Lower leg skin (tissue), 4 donors: ENCODE results near the gene CLASP1. TPM values are rescaled to one million over a fixed set of nuclear protein-coding genes. Genes with fewer than 3 reads are reported as not detected.

Experiments used
- DNase-seq, 2 donors: peaks; one replicate each; pipeline ENCODE4 v3.0.0-alpha.2; 2019; ENCODE audit warnings: low spot score in 2 of 2
- H3K4me3 ChIP-seq: fragments of 200-600 bp; sonication (generic); 2 replicates; pipeline ENCODE4 v1.5.1; 2017; ENCODE audit warnings: mild to moderate bottlenecking, low read depth; ENCODE audit not compliant: poor library complexity, severe bottlenecking
- POLR2A ChIP-seq, 2 donors: fragments of 450-650 bp; IDR thresholded peaks; one replicate each; pipeline ENCODE4 v1.6.1; 2016 to 2017; ENCODE audit warnings: antibody characterized with exemption in 2 of 2, mild to moderate bottlenecking in 1 of 2, moderate library complexity in 1 of 2
- WGBS, 2 donors: methylation state at CpG; one replicate each; pipeline ENCODE4 v1.1.5; 2018; 5-methylcytosine and 5-hydroxymethylcytosine counted together
- intact Hi-C: fragments of 100-400 bp; cut with DNase I; formaldehyde crosslinking; loops from one replicate; pipeline ENCODE4 v1.15.0; 2023; ENCODE audit warnings: low total_unique reads
- total RNA-seq, 4 donors: library from RNA; depleted of rRNA; stranded (reverse); fragments of >200 nt; gene quantifications; one replicate each; pipeline ENCODE4 v1.1.0, GENCODE V29; 2016
- TF ChIP-seq, protein P1 (sequence below), 3 donors: fragments of 450-650 bp; IDR thresholded peaks; one replicate each; pipeline ENCODE4 v1.5.1; 2016; ENCODE audit warnings: antibody characterized with exemption in 3 of 3, mild to moderate bottlenecking in 3 of 3, moderate library complexity in 2 of 3

CLASP1 gene
- total RNA-seq, 4 donors from 2014 or later = 56.8 to 88.4 (median 69.0) TPM

DNA sequence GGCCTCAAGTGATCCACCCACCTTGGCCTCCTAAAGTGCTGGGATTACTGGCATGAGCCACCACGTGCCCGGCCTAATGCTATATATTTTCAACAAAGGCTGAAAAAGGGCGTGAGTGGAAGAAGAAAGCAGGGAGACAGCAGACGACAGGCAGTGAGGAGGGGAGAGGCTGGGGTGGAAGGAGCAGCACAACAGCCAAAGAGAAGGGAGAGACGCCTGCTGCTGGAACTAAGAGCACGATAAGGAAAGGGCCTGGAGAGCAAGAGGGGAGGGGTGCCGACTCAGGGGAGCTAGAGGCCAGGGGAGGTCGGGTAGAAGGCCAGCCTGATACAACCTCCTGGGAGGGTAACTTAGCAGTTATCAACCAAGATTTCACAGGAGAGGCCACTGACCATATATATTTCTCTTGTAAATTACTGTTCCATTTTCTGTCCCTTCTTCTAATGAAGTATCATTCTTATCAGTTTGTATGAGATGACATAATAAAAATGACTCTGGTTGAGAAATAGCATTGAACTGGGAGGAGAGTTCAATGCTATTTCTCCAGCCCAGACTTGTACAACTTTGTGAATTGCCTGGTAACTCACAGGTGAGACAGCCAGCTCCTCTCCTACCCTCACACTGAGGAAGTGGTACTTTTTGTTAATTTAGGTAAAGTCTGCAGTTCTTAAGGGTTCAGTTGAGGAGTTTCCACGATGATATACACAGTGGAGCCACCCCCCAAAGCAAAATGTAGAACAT, 124.4 kb downstream of the CLASP1 start:
- TF ChIP-seq, protein P1, sequence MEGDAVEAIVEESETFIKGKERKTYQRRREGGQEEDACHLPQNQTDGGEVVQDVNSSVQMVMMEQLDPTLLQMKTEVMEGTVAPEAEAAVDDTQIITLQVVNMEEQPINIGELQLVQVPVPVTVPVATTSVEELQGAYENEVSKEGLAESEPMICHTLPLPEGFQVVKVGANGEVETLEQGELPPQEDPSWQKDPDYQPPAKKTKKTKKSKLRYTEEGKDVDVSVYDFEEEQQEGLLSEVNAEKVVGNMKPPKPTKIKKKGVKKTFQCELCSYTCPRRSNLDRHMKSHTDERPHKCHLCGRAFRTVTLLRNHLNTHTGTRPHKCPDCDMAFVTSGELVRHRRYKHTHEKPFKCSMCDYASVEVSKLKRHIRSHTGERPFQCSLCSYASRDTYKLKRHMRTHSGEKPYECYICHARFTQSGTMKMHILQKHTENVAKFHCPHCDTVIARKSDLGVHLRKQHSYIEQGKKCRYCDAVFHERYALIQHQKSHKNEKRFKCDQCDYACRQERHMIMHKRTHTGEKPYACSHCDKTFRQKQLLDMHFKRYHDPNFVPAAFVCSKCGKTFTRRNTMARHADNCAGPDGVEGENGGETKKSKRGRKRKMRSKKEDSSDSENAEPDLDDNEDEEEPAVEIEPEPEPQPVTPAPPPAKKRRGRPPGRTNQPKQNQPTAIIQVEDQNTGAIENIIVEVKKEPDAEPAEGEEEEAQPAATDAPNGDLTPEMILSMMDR (IDR thresholded peaks at IDR 0.05) = no peak
- no peak for TF ChIP-seq POLR2A (IDR thresholded peaks at IDR 0.05)
- DNase-seq = no peak
- 54% methylated on average over 9 of the region's 9 CpGs for WGBS, 2 donors
- intact Hi-C loops = no loop called here
- H3K4me3 ChIP-seq = no peak overlapping the region

- H3K4me3 ChIP-seq = no peak overlapping the region
- DNase-seq = no peak
- intact Hi-C loops = no loop called here
- TF ChIP-seq, protein P1 (IDR thresholded peaks at IDR 0.05) = no peak
- TF ChIP-seq POLR2A (IDR thresholded peaks at IDR 0.05) = no peak
- WGBS, 2 donors = 89 to 93% methylated on average over 10 of the region's 10 CpGs
Measured at GRCh38 chr2:121521359-121521758, 127.9 kb downstream of the CLASP1 start.

DNA sequence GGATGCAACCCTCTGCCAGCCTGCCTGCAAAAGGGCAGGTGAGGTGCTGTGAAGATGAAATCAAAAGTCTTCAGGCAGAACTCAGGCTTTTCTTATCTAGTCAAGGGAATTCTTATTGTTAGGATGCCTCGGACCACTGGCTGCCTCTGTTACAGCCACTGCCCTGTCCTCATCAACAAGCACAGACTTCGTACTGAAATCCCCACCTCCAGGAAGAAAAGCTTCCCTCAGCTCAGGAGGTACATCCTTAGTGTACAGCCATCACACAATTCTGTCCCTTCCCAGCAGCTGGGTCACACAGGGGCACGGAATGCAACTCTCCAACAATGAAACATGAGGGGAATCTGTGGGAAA, 128.6 kb downstream of the CLASP1 start:
- intact Hi-C loops = no loop called here
- WGBS, 2 donors = 87 to 93% methylated on average over 3 of the region's 3 CpGs
- H3K4me3 ChIP-seq = no peak overlapping the region
- TF ChIP-seq, protein P1 (IDR thresholded peaks at IDR 0.05) = no peak
- TF ChIP-seq POLR2A (IDR thresholded peaks at IDR 0.05) = no peak
- no peak for DNase-seq

GRCh38 chr2:121519732-121520640, 129.3 kb downstream of the CLASP1 start:
- no peak overlapping the region for H3K4me3 ChIP-seq
- no peak for DNase-seq
- intact Hi-C loops = no loop called here
- TF ChIP-seq POLR2A (IDR thresholded peaks at IDR 0.05) = no peak
- TF ChIP-seq, protein P1 (IDR thresholded peaks at IDR 0.05) = no peak
- 78% methylated on average over 6 of the region's 6 CpGs for WGBS, 2 donors

- 86 to 88% methylated on average over 1 of the region's 1 CpG for WGBS, 2 donors
- TF ChIP-seq, protein P1 (IDR thresholded peaks at IDR 0.05) = no peak
- TF ChIP-seq POLR2A (IDR thresholded peaks at IDR 0.05) = no peak
Measured at GRCh38 chr2:121519153-121519552, 130.1 kb downstream of the CLASP1 start.

More at GRCh38 chr2:121519153-121519552, 130.1 kb downstream of the CLASP1 start:
- no peak overlapping the region for H3K4me3 ChIP-seq
- DNase-seq = no peak
- intact Hi-C loops = no loop called here
